Retinal pigment epithelial cell (primary cell): ENCODE data around the gene FZD10.

Experiments used
- DNase-seq: peaks from one replicate; pipeline ENCODE4 v3.0.0-alpha.2; 2010; ENCODE audit warnings: low read depth
- H3K4me3 ChIP-seq: 2 replicates; pipeline ENCODE4 v1.5.1; 2011; ENCODE audit warnings: mild to moderate bottlenecking, low read length, control low read depth, moderate library complexity
- CTCF ChIP-seq: conservative IDR thresholded peaks from 2 replicates; pipeline ENCODE4 v1.5.1; 2011; ENCODE audit warnings: low read depth, low read length, control low read depth, inconsistent platforms

Gene FZD10

GRCh38 chr12:130138478-130138877 is 23.8 kb upstream of the FZD10 start:
- no peak overlapping the region for H3K4me3 ChIP-seq
- DNase-seq = no peak
- TF ChIP-seq CTCF = no peak

- no peak for TF ChIP-seq CTCF
- DNase-seq = no peak
- H3K4me3 ChIP-seq = no peak overlapping the region
Measured at GRCh38 chr12:130139567-130140421, 22.5 kb upstream of the FZD10 start.

- no peak for TF ChIP-seq CTCF
- no peak for DNase-seq
- H3K4me3 ChIP-seq = no peak overlapping the region
Measured at GRCh38 chr12:130141105-130141504, 21.2 kb upstream of the FZD10 start.

- no peak for TF ChIP-seq CTCF
- no peak overlapping the region for H3K4me3 ChIP-seq
- DNase-seq = no peak
Measured at GRCh38 chr12:130141901-130142683, 20.2 kb upstream of the FZD10 start.

- no peak for DNase-seq
- no peak for TF ChIP-seq CTCF
- H3K4me3 ChIP-seq = no peak overlapping the region
Measured at GRCh38 chr12:130142736-130143135, 19.5 kb upstream of the FZD10 start.

GRCh38 chr12:130143136-130143535 is 19.1 kb upstream of the FZD10 start:
- TF ChIP-seq CTCF = no peak
- DNase-seq = no peak
- no peak overlapping the region for H3K4me3 ChIP-seq

- no peak for DNase-seq
- no peak for TF ChIP-seq CTCF
- H3K4me3 ChIP-seq = no peak overlapping the region
Measured at GRCh38 chr12:130144256-130144655, 18.0 kb upstream of the FZD10 start.
